Pulmonary artery endothelial cell (primary cell): Measurements from ENCODE around the gene MREG. TPM values are rescaled to one million over a fixed set of nuclear protein-coding genes. Genes with fewer than 3 reads are reported as not detected.
"Not testable (repeated sequence)": the region's sequence is repeated elsewhere in the genome, so short reads cannot be mapped to it uniquely, and the experiment has no call there.

ENCODE experiments used
- DNase-seq: peaks from one replicate; pipeline ENCODE4 v3.0.0-alpha.2; 2011; ENCODE audit warnings: low read depth, low spot score
- total RNA-seq: library from RNA; depleted of rRNA; stranded (reverse); fragments of >200 nt; gene quantifications from 2 replicates; pipeline ENCODE4 v1.2.3, GENCODE V29; 2014

MREG gene
- total RNA-seq, 1 donor from 2014 or later, result 6.7 TPM

- not testable (repeated sequence) for DNase-seq
These were observed 24.7 kb downstream of the MREG start for GRCh38 chr2:215988556-215989207.

- DNase-seq, result no peak
These were observed 28.1 kb downstream of the MREG start for GRCh38 chr2:215985257-215985656.

- DNase-seq, result no peak
These were observed 28.7 kb downstream of the MREG start for GRCh38 chr2:215984661-215985060.

- no peak for DNase-seq
These were observed 29.6 kb downstream of the MREG start for GRCh38 chr2:215983581-215984351.

- no peak for DNase-seq
These were observed 30.9 kb downstream of the MREG start for GRCh38 chr2:215982465-215982875.

GRCh38 chr2:215981115-215981514, 32.2 kb downstream of the MREG start:
- DNase-seq, result no peak

GRCh38 chr2:215979620-215980019, 33.7 kb downstream of the MREG start:
- no peak for DNase-seq

- DNase-seq, result no peak
These were observed 38.5 kb downstream of the MREG start for GRCh38 chr2:215974700-215975429.

GRCh38 chr2:215973954-215974699, 39.2 kb downstream of the MREG start:
- no peak for DNase-seq

GRCh38 chr2:215973145-215973792, 40.1 kb downstream of the MREG start:
- DNase-seq, result no peak

- DNase-seq, result no peak
These were observed 41.7 kb downstream of the MREG start for GRCh38 chr2:215971671-215972070.

GRCh38 chr2:215970894-215971293, 42.5 kb downstream of the MREG start:
- not testable (repeated sequence) for DNase-seq

GRCh38 chr2:215970425-215970824, 42.9 kb downstream of the MREG start:
- no peak for DNase-seq

GRCh38 chr2:215969131-215969841, 44.1 kb downstream of the MREG start:
- DNase-seq, result no peak

- DNase-seq, result no peak
These were observed 44.9 kb downstream of the MREG start for GRCh38 chr2:215968499-215968898.

- no peak for DNase-seq
These were observed 45.6 kb downstream of the MREG start for GRCh38 chr2:215967590-215968378.

GRCh38 chr2:215966951-215967350, 46.4 kb downstream of the MREG start:
- no peak for DNase-seq

GRCh38 chr2:215966274-215966673, 47.1 kb downstream of the MREG start:
- DNase-seq, result no peak

- no peak for DNase-seq
These were observed 47.7 kb downstream of the MREG start for GRCh38 chr2:215965532-215966165.
